OCI-LY1 (cell line): Measurements from ENCODE around the gene CPNE1.

Experiments used
- H2AFZ ChIP-seq: fragments of 200-600 bp; sonication (generic), shearing (Covaris generic); 2 replicates; pipeline ENCODE4 v1.6.0; 2014; ENCODE audit warnings: antibody characterized with exemption, mild to moderate bottlenecking, low read length
- H3F3A ChIP-seq: fragments of 200-600 bp; sonication (generic), shearing (Covaris generic); 2 replicates; pipeline ENCODE4 v1.6.0; 2014; ENCODE audit warnings: mild to moderate bottlenecking, antibody characterized with exemption, low read length, moderate library complexity; ENCODE audit not compliant: insufficient read depth
- H3K27ac ChIP-seq: fragments of 200-600 bp; sonication (generic); 2 replicates; pipeline ENCODE4 v1.5.1; 2014; ENCODE audit warnings: low read length, mixed run types, mild to moderate bottlenecking, low read depth; ENCODE audit not compliant: poor library complexity, severe bottlenecking
- H3K27me3 ChIP-seq: fragments of 200-600 bp; sonication (generic); 2 replicates; pipeline ENCODE4 v1.6.0; 2014; ENCODE audit warnings: antibody characterized with exemption, mild to moderate bottlenecking, low read length, moderate library complexity; ENCODE audit not compliant: insufficient read depth
- H3K36me3 ChIP-seq: fragments of 200-600 bp; sonication (generic); 2 replicates; pipeline ENCODE4 v1.6.1; 2014; ENCODE audit warnings: mild to moderate bottlenecking, antibody characterized with exemption, low read length, moderate library complexity, mixed read lengths; ENCODE audit not compliant: insufficient read depth
- H3K4me1 ChIP-seq: fragments of 200-600 bp; sonication (generic); 2 replicates; pipeline ENCODE4 v1.5.1; 2014; ENCODE audit warnings: mild to moderate bottlenecking, low read length, moderate library complexity; ENCODE audit not compliant: insufficient read depth, severe bottlenecking
- H3K4me2 ChIP-seq: fragments of 200-600 bp; sonication (generic), shearing (Covaris generic); 2 replicates; pipeline ENCODE4 v1.6.1; 2014; ENCODE audit warnings: low read length
- H3K4me3 ChIP-seq: fragments of 200-600 bp; sonication (generic); 2 replicates; pipeline ENCODE4 v1.5.1; 2014; ENCODE audit warnings: low read length, low read depth, mild to moderate bottlenecking, mixed read lengths; ENCODE audit not compliant: poor library complexity, severe bottlenecking
- H3K79me2 ChIP-seq: fragments of 200-600 bp; shearing (Covaris generic); 2 replicates; pipeline ENCODE4 v1.6.1; 2016; ENCODE audit warnings: mixed run types, low read length, mixed read lengths; ENCODE audit not compliant: insufficient read depth
- H3K9ac ChIP-seq: fragments of 200-600 bp; sonication (generic), shearing (Covaris generic); 2 replicates; pipeline ENCODE4 v1.6.1; 2014; ENCODE audit warnings: mild to moderate bottlenecking, low read length, mixed read lengths
- H3K9me2 ChIP-seq: fragments of 200-600 bp; sonication (generic), shearing (Covaris generic); 2 replicates; pipeline ENCODE4 v1.6.1; 2014; ENCODE audit warnings: low read depth, mild to moderate bottlenecking, low read length, mixed read lengths
- H3K9me3 ChIP-seq: fragments of 200-600 bp; shearing (Covaris generic); 2 replicates; pipeline ENCODE4 v1.6.1; 2014; ENCODE audit warnings: low read length, mixed read lengths
- H4K20me1 ChIP-seq: fragments of 200-600 bp; sonication (generic), shearing (Covaris generic); 2 replicates; pipeline ENCODE4 v1.6.0; 2016; ENCODE audit warnings: mild to moderate bottlenecking, low read length; ENCODE audit not compliant: insufficient read depth
- CTCF ChIP-seq: fragments of 200-600 bp; sonication (generic), shearing (Covaris generic); IDR thresholded peaks from 2 replicates; pipeline ENCODE4 v1.5.1; 2017; ENCODE audit warnings: mild to moderate bottlenecking, antibody characterized with exemption, low read length, moderate library complexity, mixed read lengths
- EZH2 ChIP-seq: fragments of 200-600 bp; sonication (generic), shearing (Covaris generic); IDR thresholded peaks from 2 replicates; pipeline ENCODE4 v1.8.0; 2017; ENCODE audit warnings: borderline replicate concordance, mixed run types, mild to moderate bottlenecking, antibody characterized with exemption, low read length, moderate library complexity, mixed read lengths

The CPNE1 gene

GRCh38 chr20:35653430-35653734, 11.3 kb downstream of the CPNE1 start:
- no peak overlapping the region for H3K4me3 ChIP-seq

GRCh38 chr20:35652641-35653429, 11.9 kb downstream of the CPNE1 start:
- Histone ChIP-seq H4K20me1 (no peaks in the 10 kb centered on the region), H3K4me1 (no peaks in the 10 kb centered on the region), H3K9me2 (no peaks in the 10 kb centered on the region), H3F3A (no peaks in the 10 kb centered on the region), H3K36me3 (peaks cover 98% of the 10 kb centered on the region), H3K4me3 (no peak overlapping the region), H3K9ac (no peak overlapping the region), H3K4me2 (no peak overlapping the region), H3K27ac (no peak overlapping the region), H3K9me3 (peaks cover 5% of the 10 kb centered on the region; the same call in 1 of the 2 replicates), H3K79me2 (peaks cover 98% of the 10 kb centered on the region), H2AFZ (no peak overlapping the region), H3K27me3 (no peaks in the 10 kb centered on the region)
- TF ChIP-seq EZH2: no peak
- TF ChIP-seq CTCF: no peak

More at GRCh38 chr20:35653430-35653734, 11.3 kb downstream of the CPNE1 start:
- Histone ChIP-seq H2AFZ (no peak overlapping the region), H3K9me3 (peaks cover 5% of the 10 kb centered on the region; the same call in 1 of the 2 replicates), H3K79me2 (peaks cover 100% of the 10 kb centered on the region), H4K20me1 (no peaks in the 10 kb centered on the region), H3K27ac (no peak overlapping the region), H3K9me2 (no peaks in the 10 kb centered on the region), H3K27me3 (no peaks in the 10 kb centered on the region), H3K4me1 (no peaks in the 10 kb centered on the region), H3F3A (no peaks in the 10 kb centered on the region), H3K4me2 (no peak overlapping the region), H3K36me3 (peaks cover 97% of the 10 kb centered on the region), H3K9ac (no peak overlapping the region)
- TF ChIP-seq CTCF (no peak), EZH2 (no peak)

GRCh38 chr20:35651958-35652357, 12.7 kb downstream of the CPNE1 start:
- TF ChIP-seq EZH2: no peak
- no peak for TF ChIP-seq CTCF
- H3K36me3 ChIP-seq: peaks cover 90% of the 10 kb centered on the region
- no peaks in the 10 kb centered on the region for H3K9me2 ChIP-seq
- no peak overlapping the region for H3K4me2 ChIP-seq
- H3K79me2 ChIP-seq: peaks cover 89% of the 10 kb centered on the region
- H4K20me1 ChIP-seq: no peaks in the 10 kb centered on the region
- H2AFZ ChIP-seq: no peak overlapping the region
- H3K27ac ChIP-seq: no peak overlapping the region
- peaks cover 4% of the 10 kb centered on the region; the same call in 1 of the 2 replicates for H3K9me3 ChIP-seq
- H3K4me1 ChIP-seq: no peaks in the 10 kb centered on the region
- H3K27me3 ChIP-seq: no peaks in the 10 kb centered on the region
- no peaks in the 10 kb centered on the region for H3F3A ChIP-seq
- no peak overlapping the region for H3K4me3 ChIP-seq
- no peak overlapping the region for H3K9ac ChIP-seq
